ENCODE measurements around the gene PPP1R16B.

Gene PPP1R16B

DNA sequence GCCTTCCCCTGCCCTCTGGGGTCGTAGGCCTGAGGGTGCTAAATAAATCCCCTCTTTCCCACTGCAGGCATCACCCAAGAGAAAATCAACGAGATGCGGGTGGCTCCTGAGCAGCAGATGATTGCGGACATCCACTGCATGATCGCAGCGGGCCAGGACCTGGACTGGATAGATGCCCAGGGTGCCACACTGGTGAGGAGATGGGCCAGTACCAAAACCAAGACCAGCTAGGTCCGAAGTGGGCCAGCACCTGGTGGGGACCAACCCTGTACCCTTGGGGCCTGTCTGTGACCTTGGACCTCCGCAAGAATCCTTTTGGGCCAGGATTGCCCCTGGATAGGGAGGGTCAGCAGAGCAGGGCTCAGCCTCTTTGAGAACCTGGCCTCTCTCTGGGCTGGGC is 97.1 kb downstream of the PPP1R16B start:
- DNase-seq, result no peak

DNA sequence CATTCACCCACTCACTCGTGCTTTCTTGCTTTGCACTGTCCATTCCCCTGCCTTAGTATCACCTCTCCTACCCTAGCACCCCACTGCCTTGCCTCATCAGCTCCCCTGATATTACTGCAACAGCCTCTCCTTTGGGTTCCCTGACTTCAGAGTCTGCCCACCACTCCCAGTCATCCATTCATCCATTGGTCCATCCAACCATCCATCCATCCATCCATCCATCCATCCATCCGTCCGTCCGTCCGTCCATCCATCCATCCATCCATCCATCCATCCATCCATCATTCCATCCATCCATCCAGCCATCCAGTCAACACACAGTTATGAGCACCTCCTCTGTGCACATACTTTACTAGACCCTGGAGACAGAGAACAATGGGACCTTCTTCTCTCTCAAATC is 97.8 kb downstream of the PPP1R16B start:
- DNase-seq, result no peak

DNA sequence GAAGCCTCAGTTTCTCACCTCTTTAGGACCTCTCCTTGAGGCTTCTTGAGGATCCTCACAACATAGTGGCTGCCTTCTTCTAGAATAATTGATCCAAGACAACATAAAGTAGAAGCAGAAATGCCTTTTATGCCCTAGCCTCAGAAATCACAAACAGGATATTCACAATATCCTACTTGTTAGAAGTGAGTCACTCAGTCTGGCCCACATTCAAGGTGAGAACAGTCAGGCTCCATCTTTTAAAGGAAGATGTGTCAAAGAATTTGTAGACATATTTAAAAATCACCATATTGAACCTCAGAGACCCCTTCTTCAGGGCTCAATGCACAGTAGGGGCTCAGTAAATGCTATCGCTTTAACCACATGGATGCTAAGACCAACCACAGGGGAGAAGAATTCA is 99.9 kb downstream of the PPP1R16B start:
- no peak for DNase-seq

DNA sequence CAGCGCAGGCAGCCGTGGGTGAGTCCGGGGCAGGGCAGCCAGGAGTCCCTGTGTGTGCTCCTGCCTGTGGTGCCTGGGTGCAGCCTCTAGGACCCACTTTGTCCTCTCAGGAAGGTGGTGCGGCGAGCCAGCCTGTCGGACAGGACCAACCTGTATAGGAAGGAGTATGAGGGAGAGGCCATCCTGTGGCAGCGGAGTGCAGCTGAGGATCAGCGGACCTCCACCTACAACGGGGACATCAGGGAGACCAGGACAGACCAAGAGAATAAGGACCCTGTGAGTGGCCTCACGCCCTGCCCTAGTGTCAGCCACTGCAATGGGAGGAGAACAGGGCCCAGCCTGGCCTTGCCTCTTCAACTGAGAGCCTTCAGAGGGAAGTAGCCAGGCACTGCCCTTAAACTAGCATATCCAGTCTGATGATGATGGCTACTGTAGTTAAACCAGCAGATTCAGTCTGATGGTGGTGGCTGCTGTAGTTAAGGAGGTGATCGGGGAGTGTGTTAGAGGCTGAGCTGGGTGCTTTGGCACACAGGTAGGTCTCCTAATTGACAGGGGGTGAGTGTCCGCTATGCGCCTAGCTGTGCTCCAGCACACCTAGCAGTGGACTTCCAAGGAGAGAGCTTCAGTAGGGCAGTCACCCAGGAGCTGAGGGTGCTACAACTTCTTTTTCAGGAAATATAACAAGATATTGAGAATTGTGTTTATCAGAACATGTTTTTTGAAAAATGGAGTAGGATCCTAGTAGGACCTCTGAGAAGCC is 102.6 kb downstream of the PPP1R16B start:
- no peak for DNase-seq

DNA sequence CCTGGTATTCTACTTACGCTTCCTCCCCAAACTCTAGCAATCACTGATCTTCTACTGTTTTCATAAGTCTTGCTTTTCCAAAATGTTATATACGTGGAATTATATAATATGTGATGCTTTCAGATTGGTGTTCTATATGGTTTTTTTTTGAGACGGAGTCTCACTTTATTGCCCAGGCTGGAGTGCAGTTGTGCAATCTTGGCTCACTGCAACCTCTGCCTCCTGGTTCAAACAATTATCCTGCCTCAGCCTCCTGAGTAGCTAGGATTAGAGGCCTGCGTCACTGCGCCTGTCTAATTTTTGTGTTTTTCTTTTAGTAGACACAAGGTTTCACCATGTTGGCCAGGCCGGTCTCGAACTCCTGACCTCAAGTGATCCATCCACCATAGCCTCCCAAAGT is 109.9 kb downstream of the PPP1R16B start:
- DNase-seq, result no peak

DNA sequence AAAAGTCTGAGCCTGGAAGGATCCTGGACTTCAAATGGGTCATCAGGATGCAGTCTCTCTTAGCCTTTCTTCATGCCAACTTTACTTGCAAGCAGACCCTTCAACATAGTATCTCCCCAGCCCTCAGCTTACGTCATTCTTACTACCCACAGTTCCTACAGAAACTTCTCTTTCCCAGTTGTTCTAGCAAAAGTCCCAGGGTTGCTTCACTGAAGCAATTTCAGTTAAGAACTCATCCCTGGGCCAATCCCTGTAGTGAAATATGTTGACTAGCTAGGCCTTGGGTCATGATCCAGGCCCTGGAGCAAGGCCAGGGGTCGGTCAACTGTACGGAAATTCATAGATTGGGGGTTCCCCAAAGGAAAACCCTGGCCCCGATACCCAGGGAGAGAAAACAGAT is 112.2 kb downstream of the PPP1R16B start:
- DNase-seq, result no peak

DNA sequence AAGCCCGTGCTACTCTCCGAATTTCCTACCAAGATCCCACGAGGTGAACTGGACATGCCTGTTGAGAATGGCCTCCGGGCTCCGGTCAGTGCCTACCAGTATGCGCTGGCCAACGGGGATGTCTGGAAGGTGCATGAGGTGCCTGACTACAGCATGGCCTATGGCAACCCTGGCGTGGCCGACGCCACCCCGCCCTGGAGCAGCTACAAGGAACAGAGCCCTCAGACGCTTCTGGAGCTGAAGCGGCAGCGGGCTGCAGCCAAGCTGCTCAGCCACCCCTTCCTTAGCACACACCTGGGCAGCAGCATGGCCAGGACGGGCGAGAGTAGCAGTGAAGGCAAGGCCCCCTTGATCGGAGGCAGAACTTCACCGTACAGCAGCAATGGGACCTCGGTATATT is 112.7 kb downstream of the PPP1R16B start:
- DNase-seq, result no peak

DNA sequence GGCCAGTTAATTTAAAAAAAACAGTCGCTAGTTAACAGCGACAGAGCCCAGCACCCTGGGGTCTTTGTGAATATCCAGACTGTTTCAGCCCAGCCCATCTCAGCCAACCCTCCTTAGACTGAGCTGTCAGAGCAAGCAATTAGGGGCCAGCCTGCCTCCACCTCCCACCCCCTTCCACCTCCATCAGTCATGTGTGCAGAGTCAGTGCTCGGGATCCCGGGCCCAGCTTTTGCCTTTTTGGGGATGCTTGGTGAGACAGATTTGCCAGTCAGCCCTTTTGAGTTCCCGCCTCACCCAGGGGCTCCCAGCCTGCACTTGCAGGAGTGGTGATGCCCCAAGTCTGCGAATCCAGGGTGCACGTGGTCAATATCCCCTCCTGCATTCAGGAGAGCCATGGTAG is 114.2 kb downstream of the PPP1R16B start:
- DNase-seq, result no peak

DNA sequence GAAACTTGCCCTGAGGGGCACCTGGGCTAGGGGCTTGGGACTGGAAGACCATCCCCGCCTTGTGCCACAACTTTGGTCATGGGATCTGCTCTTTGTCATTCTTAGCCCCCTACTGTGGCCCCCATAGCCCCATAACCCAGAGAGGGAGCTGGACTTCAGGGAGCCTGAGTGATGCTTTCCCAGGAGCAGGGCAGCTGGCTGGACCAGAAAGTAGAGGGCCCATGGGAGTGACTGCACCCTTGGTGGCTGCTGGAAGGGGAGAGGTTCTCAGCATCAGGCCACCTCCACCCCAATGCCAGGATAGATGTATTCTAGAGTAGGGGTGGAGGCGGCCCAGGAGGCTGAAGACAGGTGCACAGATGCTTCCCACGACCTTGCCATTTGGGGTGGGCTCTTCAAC is 114.9 kb downstream of the PPP1R16B start:
- no peak for DNase-seq

DNA sequence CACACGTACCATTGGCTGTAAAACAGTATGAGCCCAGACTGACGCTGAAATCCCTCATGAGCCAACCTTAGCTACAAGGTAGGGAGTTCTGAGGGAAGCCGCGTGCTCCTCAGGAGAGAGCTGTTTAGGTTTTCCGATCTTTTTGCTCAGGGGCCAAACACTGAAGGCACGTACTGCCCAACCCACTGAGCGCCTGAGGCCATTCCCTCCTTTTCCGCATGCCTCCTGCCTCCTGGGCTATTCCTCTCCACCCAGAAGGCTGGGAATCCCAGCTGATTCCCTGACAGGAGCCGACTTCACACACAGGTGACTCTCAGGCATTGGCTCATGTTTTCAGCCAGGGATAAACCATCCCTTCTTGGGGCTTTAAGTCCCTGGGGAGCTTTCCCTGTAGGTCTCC is 115.4 kb downstream of the PPP1R16B start:
- no peak for DNase-seq

DNA sequence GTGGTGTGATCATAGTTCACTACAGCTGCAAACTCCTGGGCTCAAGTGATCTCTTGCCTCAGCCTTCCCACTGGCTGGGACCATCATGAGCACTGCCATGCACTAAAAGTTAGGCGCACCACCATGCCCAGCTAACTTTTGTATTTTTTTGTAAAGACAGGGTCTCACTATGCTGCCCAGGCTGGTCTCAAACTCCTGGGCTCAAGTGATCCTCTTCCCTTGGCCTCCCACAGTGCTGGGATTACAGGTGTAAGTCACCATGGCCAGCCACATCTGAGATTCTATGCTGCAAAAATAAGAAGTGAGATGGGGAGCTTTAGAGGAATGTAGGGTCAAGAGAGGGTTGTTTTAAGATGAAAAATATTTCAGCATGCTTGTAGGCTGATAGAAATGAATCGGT is 119.2 kb downstream of the PPP1R16B start:
- DNase-seq, result no peak

DNA sequence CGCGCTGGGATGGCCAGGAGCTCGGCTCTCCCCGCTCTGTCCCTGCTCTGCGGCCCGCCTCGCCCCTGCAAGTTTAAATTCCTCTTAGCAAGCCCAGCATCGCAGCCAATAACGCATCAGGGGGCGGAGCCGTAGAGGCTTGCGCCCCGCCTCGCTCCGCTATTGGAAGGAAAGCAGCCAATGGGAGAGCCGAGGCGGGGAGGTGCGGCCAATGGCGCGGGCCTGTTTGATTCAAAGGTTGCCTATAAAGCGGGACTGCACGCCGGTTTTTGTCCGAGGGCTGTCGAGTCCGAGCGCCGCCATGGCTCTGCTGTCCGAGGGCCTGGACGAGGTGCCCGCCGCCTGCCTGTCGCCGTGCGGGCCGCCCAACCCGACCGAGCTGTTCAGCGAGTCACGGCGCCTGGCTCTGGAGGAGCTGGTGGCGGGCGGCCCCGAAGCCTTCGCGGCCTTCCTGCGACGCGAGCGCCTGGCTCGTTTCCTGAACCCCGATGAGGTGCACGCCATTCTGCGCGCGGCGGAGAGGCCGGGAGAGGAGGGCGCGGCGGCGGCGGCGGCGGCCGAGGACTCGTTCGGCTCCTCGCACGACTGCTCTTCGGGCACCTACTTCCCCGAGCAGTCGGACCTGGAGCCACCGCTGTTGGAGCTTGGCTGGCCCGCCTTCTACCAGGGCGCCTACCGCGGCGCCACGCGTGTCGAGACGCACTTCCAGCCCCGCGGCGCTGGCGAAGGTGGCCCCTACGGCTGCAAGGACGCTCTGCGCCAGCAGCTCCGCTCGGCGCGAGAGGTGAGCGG is 120.8 kb downstream of the PPP1R16B start, which contains the start of gene FAM83D:
FAM83D (plus strand) TSS at position 276 of the 792 bp plus-strand sequence; CDS start at position 302, 26 bp downstream.
- DNase-seq, result peak; percentile 98 to 99

DNA sequence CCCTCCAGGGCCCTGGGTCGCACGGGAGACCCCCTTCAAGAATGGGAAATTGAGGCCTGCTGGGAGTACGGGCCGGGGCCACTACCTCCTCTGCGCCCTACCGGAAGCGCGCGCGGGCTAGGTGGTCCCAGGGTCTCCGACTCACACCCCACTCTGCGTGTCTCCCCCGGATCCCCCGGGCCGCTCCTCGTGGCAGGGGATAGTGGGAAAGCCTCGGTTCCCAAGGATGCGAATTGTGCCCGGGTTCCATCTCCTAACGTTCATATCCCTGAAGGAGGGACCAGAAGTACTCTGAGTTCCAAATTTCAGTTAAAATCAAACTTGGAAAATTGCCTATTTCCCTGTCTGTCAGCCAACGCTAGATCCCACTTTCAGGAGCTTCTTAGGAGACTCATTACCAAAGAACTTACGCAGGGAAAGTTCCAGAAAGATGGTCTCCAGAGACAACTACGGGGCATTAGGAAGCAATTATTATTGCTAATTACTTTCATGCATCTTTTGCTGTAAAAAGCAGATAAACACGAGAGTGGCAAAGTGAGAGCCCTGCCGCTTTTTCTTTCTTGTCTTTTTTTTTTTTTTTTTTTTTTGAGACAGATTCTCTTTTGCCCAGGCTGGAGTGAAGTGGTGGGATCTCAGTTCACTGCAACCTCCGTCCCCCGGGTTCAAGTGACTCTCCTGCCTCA is 121.6 kb downstream of the PPP1R16B start:
- no peak for DNase-seq

DNA sequence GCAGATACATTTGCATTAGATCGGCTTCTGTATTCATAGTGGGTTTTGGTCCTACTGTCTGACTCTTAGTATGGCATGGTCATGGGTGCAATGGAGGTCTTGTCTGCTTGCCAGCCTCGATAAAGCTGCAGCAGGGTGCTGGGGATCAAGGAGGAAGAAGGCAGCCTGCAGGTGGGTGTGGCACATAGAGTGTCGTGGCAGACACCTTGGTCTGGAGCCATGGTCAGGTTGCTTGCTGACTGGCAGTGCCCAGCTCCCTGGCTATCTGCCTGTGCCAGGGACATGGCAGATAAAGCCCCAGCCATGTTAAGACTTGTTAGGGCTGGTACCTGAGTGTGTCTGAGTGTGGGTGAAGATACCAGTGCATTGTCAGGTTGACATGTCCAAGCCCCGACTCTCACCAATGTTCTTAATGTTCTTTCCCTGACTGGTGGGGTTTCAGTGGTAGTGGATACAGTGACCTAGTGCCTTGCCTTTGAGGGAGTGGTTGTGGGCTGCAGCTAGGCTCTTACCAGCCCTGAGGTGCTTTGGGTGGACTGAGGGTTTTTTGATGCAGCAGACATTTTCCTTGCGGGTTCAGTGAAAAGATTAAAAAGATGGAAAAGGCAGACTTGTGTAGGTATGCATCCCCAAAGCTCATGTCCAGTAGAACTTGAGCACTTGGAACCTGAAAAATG is 122.5 kb downstream of the PPP1R16B start:
- no peak for DNase-seq

DNA sequence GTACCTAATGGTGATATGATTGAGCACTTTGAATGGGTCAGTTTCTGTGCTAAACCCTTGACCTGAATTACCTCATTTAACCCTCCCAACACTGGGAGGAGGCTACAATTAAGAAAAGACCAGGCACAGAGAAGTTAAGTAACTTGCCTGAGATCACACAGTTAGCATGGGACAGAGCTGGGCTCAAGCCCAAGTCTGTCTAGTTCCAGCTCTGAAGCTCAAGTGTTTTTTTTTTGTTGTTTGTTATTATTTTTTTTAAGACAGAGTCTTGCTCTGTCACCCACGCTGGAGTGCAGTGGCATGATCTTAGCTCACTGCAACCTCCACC is 124.7 kb downstream of the PPP1R16B start:
- no peak for DNase-seq

DNA sequence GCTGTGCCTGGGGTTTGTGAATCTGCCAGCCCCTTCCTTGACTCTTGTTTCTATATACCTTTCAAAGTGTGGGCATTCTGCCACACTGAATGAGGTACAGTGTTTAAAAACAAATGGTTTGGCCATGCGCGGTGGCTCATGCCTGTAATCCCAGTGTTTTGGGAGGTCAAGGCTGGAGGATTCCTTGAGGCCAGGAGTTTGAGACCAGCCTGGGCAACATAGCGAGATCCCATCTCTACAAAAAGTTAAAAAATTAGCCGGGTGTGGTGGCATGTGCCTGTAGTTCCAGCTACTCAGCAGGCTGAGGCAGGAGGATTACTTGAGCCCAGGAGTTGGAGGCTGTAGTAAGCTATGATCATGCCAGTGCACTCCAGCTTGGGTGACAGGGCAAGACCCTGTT is 126.5 kb downstream of the PPP1R16B start:
- DNase-seq, result no peak

DNA sequence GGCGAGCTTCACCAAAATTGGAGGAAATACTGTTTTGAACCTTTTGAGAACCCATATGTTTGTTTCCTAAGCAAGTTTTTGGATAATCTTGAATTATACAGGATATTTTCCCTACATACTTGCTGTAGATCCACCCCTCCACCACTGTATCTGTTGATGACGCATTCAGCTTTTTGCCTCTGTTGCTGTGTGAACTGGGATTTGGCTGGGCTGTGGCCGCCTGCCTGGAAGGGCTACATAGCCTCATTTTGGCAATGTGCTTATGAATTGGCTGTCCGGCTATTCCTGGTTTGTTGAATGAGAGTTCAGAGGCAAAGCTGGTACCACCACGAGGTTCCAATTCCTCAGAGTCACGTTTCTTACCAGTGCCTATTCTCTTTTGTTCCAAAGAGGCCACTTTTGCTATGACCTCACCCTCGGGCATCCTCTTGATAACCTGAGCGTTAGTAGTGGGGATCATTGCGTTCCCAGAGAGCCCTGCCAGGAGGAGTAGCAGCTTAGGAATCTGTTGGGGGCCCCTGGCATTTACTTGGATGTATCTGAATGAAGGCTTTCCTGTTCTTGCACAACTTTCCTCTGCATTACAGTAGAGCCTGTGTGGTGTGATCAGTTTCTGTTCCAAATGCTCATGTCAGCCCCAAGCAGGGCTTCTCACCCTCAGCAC is 127.1 kb downstream of the PPP1R16B start:
- DNase-seq, result no peak

DNA sequence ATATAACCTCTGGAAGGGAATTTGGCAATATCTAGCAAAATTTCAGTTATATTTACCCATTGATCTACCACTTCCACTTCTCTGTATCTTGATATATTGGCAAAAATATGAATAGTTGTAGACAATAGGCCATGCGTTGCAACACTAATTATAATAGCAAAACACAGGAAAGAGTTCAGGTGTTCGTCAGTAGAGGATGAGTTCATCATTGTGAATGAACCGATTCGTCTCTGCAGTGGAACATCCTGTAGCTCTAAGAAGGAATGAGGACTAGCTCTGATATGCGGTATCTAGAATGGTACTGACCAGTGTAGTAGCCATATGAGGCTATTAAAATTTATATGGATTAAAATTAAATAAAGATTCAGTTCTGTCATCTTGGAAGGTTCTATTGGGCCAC is 129.0 kb downstream of the PPP1R16B start:
- DNase-seq, result no peak

DNA sequence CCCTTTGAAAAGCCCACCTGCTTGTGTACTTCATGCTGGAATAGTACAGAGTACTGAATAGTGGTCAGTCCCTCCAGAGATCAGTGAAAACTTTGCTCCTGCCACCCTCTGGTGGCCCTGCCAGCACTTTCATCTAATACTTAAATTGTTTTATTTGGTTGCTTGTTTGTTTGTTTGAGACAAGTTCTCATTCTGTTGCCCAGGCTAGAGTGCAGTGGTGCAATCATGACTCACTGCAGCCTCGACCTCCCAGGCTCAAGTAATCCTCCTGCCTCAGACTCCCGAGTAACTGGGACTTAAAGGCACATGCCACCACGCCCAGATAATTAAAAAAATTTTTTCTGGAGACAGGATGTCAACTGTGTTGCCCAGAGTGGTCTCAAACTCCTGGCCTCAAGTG is 129.8 kb downstream of the PPP1R16B start:
- DNase-seq, result no peak

DNA sequence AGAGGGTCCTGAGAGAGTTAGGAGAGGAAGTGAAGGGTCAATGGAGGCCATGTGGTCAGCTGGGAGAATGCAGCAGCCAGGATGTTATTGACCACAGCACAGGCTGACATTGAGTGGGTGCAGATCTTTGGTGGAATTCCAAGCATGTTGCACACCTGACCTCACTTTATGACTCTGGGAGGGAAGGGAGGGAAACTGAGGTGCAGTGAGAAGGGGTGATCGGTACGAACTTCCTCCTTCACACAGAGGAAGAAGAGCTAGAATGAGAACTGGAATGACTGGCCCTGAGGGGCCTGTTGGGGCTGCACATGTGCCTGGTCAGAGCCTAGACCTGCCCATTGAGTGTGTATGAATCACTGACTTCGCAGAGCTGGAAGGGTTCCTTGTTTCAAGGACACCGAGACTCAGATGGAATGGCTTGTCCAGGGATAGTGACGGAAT is 130.5 kb downstream of the PPP1R16B start:
- no peak for DNase-seq

DNA sequence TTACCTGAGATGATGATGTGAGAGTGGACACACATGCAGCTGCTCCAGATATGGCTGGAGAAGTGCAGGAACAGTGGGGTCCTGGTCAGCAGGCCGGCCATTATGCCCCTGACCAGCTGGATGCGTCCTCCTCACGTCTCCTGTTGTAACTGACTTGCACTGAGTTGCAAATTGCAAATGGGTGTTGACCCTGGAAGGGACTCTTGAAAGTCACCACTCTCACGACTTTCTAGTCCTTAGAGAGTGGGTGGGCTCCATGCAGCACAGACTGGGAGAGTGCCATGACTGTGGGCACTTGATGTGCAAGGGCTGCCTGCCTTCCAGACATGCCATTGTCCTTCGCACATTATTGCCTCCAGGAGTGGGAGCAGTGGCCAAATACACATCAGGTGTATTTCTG is 131.5 kb downstream of the PPP1R16B start:
- DNase-seq, result no peak

DNA sequence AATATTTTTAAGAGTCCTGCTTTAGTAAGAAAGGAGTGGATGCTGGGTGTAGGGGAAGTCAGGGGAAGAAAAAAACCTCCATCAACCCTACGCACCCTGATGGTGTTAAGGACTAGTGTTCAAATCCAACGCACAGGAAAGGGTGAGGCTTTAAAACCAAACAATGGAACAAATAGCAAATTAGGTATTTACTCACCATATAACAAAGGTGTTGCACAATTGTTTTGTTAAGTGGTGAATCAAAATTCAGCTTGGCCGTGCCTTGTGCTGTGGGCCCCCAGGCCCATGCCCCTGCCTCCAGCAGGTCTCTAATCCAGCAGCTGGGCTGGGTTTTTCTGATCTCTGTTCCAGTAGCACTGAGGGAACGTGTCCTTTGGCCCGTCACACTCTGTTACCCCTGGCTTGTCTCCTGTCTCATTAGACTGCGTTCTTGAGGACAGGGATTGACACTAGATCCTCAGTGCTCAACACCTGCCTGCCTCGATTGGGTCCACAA is 132.5 kb downstream of the PPP1R16B start:
- no peak for DNase-seq

DNA sequence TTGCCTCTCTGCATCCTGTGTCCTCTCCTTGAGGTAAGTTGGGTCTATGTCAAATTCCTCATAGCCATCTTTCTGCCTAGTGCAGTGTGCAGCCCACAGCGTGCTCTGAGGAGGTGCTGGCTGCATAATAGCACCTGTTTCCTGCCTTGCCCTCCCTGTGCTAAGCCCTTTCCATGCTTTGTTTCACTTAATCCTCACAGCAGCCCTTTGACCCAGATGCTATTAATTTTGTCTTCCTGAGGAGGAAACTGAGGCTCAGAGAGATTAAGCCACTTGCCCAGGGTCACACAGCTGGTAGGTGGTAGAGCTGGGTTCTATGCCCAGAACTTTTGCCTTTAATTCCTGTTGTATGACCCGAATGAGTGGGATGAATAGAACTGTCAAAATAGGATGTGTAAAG is 134.2 kb downstream of the PPP1R16B start:
- DNase-seq, result no peak

All from activated T-cell treated with anti-CD3 and anti-CD28 coated beads, Interleukin-2, amount 50 U/mL, for 48 hours (primary cell).